GM21576 (cell line): Measurements from ENCODE around the gene MYLK.

Experiments used
- ATAC-seq: cut with Tn5 transposase; IDR thresholded peaks from one replicate; pipeline ENCODE4 v1.9.1; 2021; ENCODE audit warnings: mild to moderate bottlenecking, moderate library complexity; ENCODE audit not compliant: unreplicated experiment

The MYLK gene

GRCh38 chr3:123656691-123657090 lies 227.4 kb downstream of the MYLK start:
- no peak for ATAC-seq

GRCh38 chr3:123656274-123656673 lies 227.9 kb downstream of the MYLK start:
- ATAC-seq: no peak

- ATAC-seq: no peak
Observed at GRCh38 chr3:123655400-123655799, 228.7 kb downstream of the MYLK start.

- no peak for ATAC-seq
Observed at GRCh38 chr3:123653221-123653682, 230.9 kb downstream of the MYLK start.

- ATAC-seq: peak; percentile 55
Observed at GRCh38 chr3:123652342-123652984, 231.7 kb downstream of the MYLK start.

- no peak for ATAC-seq
Observed at GRCh38 chr3:123651449-123652341, 232.4 kb downstream of the MYLK start.

GRCh38 chr3:123650101-123650500 lies 234.0 kb downstream of the MYLK start:
- no peak for ATAC-seq

- no peak for ATAC-seq
Observed at GRCh38 chr3:123648696-123649405, 235.3 kb downstream of the MYLK start.

- no peak for ATAC-seq
Observed at GRCh38 chr3:123644358-123644757, 239.8 kb downstream of the MYLK start.

- ATAC-seq: no peak
Observed at GRCh38 chr3:123642957-123643330, 241.2 kb downstream of the MYLK start.

GRCh38 chr3:123642182-123642956 lies 241.8 kb downstream of the MYLK start:
- ATAC-seq: peak; percentile 84

GRCh38 chr3:123641505-123641904 lies 242.6 kb downstream of the MYLK start:
- ATAC-seq: no peak

GRCh38 chr3:123640740-123641462 lies 243.2 kb downstream of the MYLK start:
- ATAC-seq: no peak

GRCh38 chr3:123640311-123640710 lies 243.8 kb downstream of the MYLK start:
- ATAC-seq: no peak

- ATAC-seq: no peak
Observed at GRCh38 chr3:123638936-123639689, 245.0 kb downstream of the MYLK start.

GRCh38 chr3:123637841-123638240 lies 246.3 kb downstream of the MYLK start:
- ATAC-seq: no peak

GRCh38 chr3:123637131-123637530 lies 247.0 kb downstream of the MYLK start:
- no peak for ATAC-seq

- no peak for ATAC-seq
Observed at GRCh38 chr3:123636431-123636841, 247.7 kb downstream of the MYLK start.

GRCh38 chr3:123635717-123636116 lies 248.4 kb downstream of the MYLK start:
- ATAC-seq: no peak
